Choroid plexus epithelial cell (primary cell): ENCODE data around the gene STARD8.
A peak's percentile ranks its signal among the peaks of the same experiment; 100 is the strongest.
"Not testable (repeated sequence)": the region's sequence is repeated elsewhere in the genome, so short reads cannot be mapped to it uniquely, and the experiment has no call there.

ENCODE experiments used
- DNase-seq: peaks from one replicate; pipeline ENCODE4 v3.0.0-alpha.2; 2010; ENCODE audit warnings: low read depth
- H3K4me3 ChIP-seq: 2 replicates; pipeline ENCODE4 v1.5.1; 2011; ENCODE audit warnings: low read depth, mild to moderate bottlenecking, control low read depth, low read length, moderate library complexity
- TF ChIP-seq, protein P1 (sequence below): conservative IDR thresholded peaks from 2 replicates; pipeline ENCODE4 v1.5.1; 2011; ENCODE audit warnings: low read depth, mild to moderate bottlenecking, control low read depth, inconsistent platforms, low read length, moderate library complexity

The STARD8 gene

DNA sequence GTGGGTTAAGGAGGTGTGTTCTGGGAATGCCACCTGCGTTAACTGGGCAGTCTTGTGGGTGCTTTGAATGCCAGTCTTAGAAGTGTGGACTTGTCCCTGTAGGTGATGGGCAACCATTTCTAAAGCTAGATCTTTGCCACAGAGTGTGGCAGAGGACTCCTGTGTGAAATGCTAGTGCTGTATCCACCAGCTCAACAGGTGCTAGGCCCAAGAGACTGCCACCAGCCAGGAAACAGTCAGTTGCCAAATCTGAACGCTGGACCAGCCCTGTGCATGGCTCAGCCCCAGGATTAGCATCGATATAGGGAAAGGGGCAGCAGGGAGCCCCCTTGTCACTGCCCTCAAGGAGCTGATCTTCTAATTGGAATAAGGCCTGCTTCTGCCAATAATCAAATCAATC lies 35.3 kb downstream of the STARD8 start:
- TF ChIP-seq, protein P1, sequence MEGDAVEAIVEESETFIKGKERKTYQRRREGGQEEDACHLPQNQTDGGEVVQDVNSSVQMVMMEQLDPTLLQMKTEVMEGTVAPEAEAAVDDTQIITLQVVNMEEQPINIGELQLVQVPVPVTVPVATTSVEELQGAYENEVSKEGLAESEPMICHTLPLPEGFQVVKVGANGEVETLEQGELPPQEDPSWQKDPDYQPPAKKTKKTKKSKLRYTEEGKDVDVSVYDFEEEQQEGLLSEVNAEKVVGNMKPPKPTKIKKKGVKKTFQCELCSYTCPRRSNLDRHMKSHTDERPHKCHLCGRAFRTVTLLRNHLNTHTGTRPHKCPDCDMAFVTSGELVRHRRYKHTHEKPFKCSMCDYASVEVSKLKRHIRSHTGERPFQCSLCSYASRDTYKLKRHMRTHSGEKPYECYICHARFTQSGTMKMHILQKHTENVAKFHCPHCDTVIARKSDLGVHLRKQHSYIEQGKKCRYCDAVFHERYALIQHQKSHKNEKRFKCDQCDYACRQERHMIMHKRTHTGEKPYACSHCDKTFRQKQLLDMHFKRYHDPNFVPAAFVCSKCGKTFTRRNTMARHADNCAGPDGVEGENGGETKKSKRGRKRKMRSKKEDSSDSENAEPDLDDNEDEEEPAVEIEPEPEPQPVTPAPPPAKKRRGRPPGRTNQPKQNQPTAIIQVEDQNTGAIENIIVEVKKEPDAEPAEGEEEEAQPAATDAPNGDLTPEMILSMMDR, result no peak
- H3K4me3 ChIP-seq, result no peak overlapping the region
- DNase-seq, result no peak

DNA sequence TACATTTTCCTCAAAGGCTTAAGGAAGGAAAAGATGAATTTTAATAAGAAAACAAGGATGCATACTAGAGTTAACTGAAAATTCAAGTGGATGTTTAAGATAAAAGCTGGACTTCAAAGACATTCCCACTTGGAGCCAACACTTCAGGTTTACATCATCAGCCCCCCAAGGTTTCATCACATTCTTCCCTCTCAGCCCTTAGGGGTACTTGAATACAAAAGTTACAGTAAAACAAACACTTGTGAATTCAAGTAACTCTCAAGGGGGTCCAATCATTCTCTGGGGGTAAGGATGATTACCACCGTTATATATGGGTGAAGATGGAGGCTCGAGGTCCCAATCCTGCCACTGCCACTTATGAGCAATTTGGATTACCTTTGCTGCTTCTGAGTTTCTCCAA lies 36.1 kb downstream of the STARD8 start:
- DNase-seq, result no peak
- TF ChIP-seq, protein P1, result no peak
- no peak overlapping the region for H3K4me3 ChIP-seq

DNA sequence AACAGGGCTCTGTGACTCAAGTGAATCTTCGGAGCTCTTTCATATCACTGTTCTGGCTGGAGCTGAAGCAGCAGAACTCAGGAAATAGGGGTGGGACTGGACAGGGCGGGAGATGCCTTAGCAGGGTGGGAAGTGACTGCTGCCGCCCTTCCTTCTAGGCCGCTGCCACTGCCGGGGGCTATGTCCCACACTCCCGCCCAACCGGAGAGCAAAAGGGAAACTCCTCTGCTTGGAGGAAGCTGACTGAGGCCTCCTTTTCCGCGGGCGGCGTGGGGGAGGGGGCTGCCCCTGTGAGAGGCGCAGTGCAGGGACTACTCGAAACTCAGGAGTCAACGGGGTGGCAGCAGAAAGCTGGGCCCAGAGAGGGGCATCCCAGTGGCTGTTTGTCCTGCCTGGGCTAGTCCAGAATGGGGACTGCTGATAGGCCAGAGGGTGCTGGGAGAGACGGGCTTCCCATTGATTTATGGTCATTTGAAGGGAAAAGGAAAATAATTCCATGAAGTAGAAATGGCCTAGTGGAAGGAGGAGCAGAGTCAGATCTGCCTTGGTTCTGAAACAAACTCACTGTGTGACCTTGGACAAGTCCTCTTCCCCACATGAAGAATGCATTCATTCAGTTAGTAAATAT lies 36.9 kb downstream of the STARD8 start:
- TF ChIP-seq, protein P1, result no peak
- no peak overlapping the region for H3K4me3 ChIP-seq
- DNase-seq, result peak; percentile 10

DNA sequence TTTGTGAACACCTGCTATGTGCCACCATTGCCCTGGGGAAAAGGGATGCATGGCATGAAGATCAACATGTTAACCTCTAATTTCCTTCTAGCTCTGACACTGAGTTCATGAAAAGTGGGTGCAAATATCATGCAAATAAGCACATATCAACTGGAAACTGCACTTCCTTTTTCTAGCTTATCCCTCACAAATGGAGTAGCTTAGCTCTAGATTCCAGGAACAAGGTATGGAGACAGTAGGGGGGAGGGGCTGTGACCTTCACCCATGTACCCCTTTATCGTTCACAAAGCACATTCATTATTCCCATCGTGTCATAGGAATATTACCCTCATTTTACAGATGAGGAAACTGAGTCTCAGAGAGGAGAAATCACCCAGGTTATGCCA lies 37.4 kb downstream of the STARD8 start:
- TF ChIP-seq, protein P1, result no peak
- DNase-seq, result no peak
- H3K4me3 ChIP-seq, result no peak overlapping the region

DNA sequence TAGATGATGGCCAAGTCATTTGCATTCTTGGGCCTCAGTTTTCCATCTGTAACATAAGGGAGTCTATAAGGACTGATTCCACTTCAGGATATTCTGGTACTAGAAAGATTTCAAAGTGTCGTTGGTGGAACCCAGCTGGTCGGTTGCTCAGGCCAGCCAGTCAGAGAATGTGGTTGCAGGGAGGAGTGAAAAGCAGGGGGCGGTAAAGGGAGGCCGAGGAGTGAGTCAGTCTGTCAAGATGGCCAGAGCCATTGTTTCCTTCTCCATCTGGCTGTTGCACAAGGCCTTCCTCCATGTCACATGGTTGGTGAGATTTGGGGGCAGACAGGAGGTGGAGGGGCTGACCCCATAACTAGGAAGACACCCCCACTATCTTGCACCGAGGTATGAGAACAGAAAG lies 38.2 kb downstream of the STARD8 start:
- peak; percentile 65 for DNase-seq
- H3K4me3 ChIP-seq, result peak overlapping the region; percentile 48
- TF ChIP-seq, protein P1, result peak; percentile 45

DNA sequence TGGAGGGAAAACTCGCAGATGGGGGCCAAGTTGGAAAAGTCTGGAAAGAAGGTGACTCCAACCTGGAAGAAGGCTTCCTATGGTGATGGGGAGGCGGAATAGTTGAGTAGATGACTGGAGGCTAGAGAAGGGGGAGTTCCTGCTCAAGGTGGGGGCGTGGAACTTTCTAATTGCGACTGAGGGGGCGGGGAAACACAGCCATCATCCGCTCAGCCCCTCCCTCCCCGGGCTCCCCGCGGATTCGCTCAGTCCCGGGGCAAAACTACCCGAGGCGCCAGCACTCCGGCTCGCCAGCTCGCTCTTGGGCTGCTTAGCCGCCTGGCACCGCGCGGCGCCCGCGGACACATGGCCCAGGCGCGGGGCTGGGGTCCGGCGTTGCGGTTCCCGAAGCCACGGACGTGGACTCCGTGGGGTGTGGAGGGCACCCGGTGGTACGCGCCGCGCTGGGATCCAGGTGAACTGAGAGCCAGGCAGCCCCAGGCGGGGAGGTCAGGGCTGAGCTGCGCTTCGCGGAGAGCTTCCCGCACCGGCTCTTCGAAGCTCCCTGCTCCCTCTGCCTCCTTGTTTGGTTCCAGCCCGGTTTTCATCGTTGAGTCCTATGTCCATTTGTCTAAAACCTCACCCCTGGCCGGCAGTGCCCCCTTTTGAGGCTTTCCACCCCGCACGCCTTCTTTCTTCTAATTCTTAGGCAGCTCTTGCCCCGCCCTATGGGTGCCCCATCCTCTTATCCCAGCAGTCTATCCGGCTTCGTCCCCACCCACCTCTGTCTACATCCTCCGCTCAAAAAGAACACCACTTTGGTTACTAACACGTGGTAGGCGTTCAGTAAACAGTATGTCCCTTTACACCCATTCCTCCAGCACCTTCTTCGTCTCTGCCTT lies 38.9 kb downstream of the STARD8 start:
- TF ChIP-seq, protein P1, result peak; percentile 5
- H3K4me3 ChIP-seq, result peak overlapping the region; percentile 48
- DNase-seq, result peak; percentile 34

DNA sequence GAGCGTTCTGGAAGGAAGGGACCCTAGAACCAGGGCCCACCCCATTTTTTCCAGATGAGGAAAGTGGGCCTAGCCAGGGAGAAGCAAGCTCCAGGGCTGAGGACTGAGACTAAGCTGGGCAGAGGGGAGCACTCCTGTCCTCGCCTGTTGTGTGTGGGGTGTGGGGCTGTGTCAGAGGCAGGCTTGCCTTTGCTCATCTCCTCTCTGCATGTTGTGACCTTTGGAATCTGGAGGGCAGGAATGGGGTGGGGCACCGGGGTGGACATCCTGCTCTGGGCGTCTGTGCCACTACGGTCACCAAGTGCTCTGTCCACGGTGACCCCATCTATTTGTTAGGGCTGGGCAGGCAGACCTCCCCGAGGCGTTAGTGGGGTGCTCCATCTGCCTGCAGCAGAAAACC lies 41.5 kb downstream of the STARD8 start:
- H3K4me3 ChIP-seq, DNase-seq: not testable (repeated sequence)
